HepG2 (cell line): ENCODE results near the gene CALY. TPM values are rescaled to one million over a fixed set of nuclear protein-coding genes. Genes with fewer than 3 reads are reported as not detected.

ENCODE experiments used
- DMTF1 ChIP-seq: sonication (generic); formaldehyde crosslinking; IDR thresholded peaks from 2 replicates; pipeline ENCODE4 v1.4.0; 2020; ENCODE audit warnings: mild to moderate bottlenecking, missing genetic modification reagents
- KLF9 ChIP-seq: IDR thresholded peaks from 2 replicates; pipeline ENCODE4 v1.6.1; 2016; ENCODE audit warnings: low read depth
- LCORL ChIP-seq, 2 experiments: fragments of 450-650 bp in 1 of 2; sonication (generic) in 1 of 2; formaldehyde crosslinking in 1 of 2; IDR thresholded peaks; 2 replicates each; pipeline versions ENCODE4 v1.5.0 to v1.6.1; 2017 to 2020; ENCODE audit warnings: antibody characterized with exemption in 1 of 2, missing genetic modification reagents in 1 of 2
- MXD4 ChIP-seq: IDR thresholded peaks from 2 replicates; pipeline ENCODE4 v1.6.1; 2016; ENCODE audit warnings: mild to moderate bottlenecking, missing biosample characterization, missing genetic modification reagents
- NFE2 ChIP-seq: sonication (generic); formaldehyde crosslinking; IDR thresholded peaks from 2 replicates; pipeline ENCODE4 v1.4.0; 2020; ENCODE audit warnings: missing genetic modification reagents
- NFKBIZ ChIP-seq: IDR thresholded peaks from 2 replicates; pipeline ENCODE4 v1.6.1; 2018; ENCODE audit warnings: missing genetic modification reagents, missing compliant biosample characterization
- NFYB ChIP-seq: sonication (generic); formaldehyde crosslinking; IDR thresholded peaks from 2 replicates; pipeline ENCODE4 v1.4.0; 2020; ENCODE audit warnings: missing genetic modification reagents
- POGK ChIP-seq: sonication (generic); formaldehyde crosslinking; conservative IDR thresholded peaks from 2 replicates; pipeline ENCODE4 v1.8.0; 2022; ENCODE audit warnings: mild to moderate bottlenecking, moderate library complexity, missing genetic modification reagents
- POLR2G ChIP-seq: fragments of 200-400 bp; formaldehyde crosslinking; IDR thresholded peaks from 2 replicates; pipeline ENCODE4 v1.6.1; 2018; ENCODE audit warnings: mild to moderate bottlenecking, low read depth, low read length, moderate library complexity
- SIX4 ChIP-seq: sonication (generic); formaldehyde crosslinking; IDR thresholded peaks from 2 replicates; pipeline ENCODE4 v1.4.0; 2020; ENCODE audit warnings: missing genetic modification reagents
- SP1 ChIP-seq, 2 experiments: fragments of 450-650 bp in 1 of 2; sonication (generic) in 1 of 2; formaldehyde crosslinking in 1 of 2; IDR thresholded peaks; 2 replicates each; pipeline versions ENCODE4 v1.4.0 to v1.6.1; 2016 to 2020; ENCODE audit warnings: missing genetic modification reagents in 1 of 2
- ZFP90 ChIP-seq: sonication (generic); formaldehyde crosslinking; IDR thresholded peaks from 2 replicates; pipeline ENCODE4 v1.8.0; 2022; ENCODE audit warnings: missing genetic modification reagents, mild to moderate bottlenecking, inconsistent platforms, borderline replicate concordance
- ZNF318 ChIP-seq: sonication (generic); formaldehyde crosslinking; IDR thresholded peaks from 2 replicates; pipeline ENCODE4 v1.4.0; 2020; ENCODE audit warnings: mild to moderate bottlenecking, missing genetic modification reagents
- ZNF776 ChIP-seq: sonication (generic); formaldehyde crosslinking; IDR thresholded peaks from 2 replicates; pipeline ENCODE4 v1.4.0; 2020; ENCODE audit warnings: mild to moderate bottlenecking, missing genetic modification reagents
- ZNF784 ChIP-seq: sonication (generic); formaldehyde crosslinking; IDR thresholded peaks from 2 replicates; pipeline ENCODE4 v1.5.1; 2020; ENCODE audit warnings: missing genetic modification reagents, mild to moderate bottlenecking, borderline replicate concordance
- polyA plus RNA-seq, 8 experiments: library from polyadenylated mRNA; depleted of rRNA in 3 of 8; stranded (reverse) in 7 of 8; unstranded in 1 of 8; fragments of >200 nt; fragmentation: Illumina TruSeq in 4 of 8; extraction: Trizol in 4 of 8; gene quantifications; 2 replicates each; pipeline versions ENCODE4 v1.2.1 to v1.2.3, GENCODE V29; 2011 to 2016; ENCODE audit warnings: low read depth in 4 of 8, missing spikeins in 1 of 8, mixed read lengths in 1 of 8; ENCODE audit not compliant: insufficient read depth in 1 of 8
- total RNA-seq, 5 experiments: library from RNA; depleted of rRNA; stranded (reverse); fragments of >200 nt; fragmentation: Illumina TruSeq; extraction: Trizol; gene quantifications; 2 replicates each; pipeline ENCODE4 v1.2.3, GENCODE V29; 2016; ENCODE audit warnings: low read depth in 1 of 5

CALY gene
- total and polyA plus RNA-seq, 2 of the 13 experiments (the other 11 are each of a cell fraction or from before 2014, with no cell fraction given): 0.08 TPM; not detected in 1

GRCh38 chr10:133373174-133374090, 36.7 kb upstream of the CALY start, which contains the start of gene ECHS1 (continued):
- TF ChIP-seq SIX4 (CRISPR knock-in tag) (no peak), ZNF318 (CRISPR knock-in tag) (no peak), LCORL (IDR thresholded peaks at IDR 0.05) (no peak), LCORL (CRISPR knock-in tag; IDR thresholded peaks at IDR 0.05) (peak; percentile 57; the same call in 1 of the 2 replicates), KLF9 (no peak), POLR2G (peak; percentile 93), ZNF784 (CRISPR knock-in tag) (no peak), ZFP90 (no peak), NFYB (CRISPR knock-in tag) (peak; percentile 35; the same call in 1 of the 2 replicates), ZNF776 (CRISPR knock-in tag) (peak; percentile 80; the same call in 1 of the 2 replicates), NFE2 (CRISPR knock-in tag) (no peak), DMTF1 (CRISPR knock-in tag) (no peak), NFKBIZ (no peak), MXD4 (no peak), SP1 (IDR thresholded peaks at IDR 0.05) (0 out of 2 replicates have a peak, but pooled peaks have one; percentile 53), SP1 (CRISPR knock-in tag; IDR thresholded peaks at IDR 0.05) (peak; percentile 68), POGK (CRISPR knock-in tag) (no peak)
